ENCODE results near the gene SNX14. TPM values are rescaled to one million over a fixed set of nuclear protein-coding genes. Genes with fewer than 3 reads are reported as not detected.

Gene SNX14
- total and polyA plus RNA-seq, 2 donors (not counting 3 experiments of a cell fraction or from before 2014, with no cell fraction given) = 41.3 to 74.3 TPM

DNA sequence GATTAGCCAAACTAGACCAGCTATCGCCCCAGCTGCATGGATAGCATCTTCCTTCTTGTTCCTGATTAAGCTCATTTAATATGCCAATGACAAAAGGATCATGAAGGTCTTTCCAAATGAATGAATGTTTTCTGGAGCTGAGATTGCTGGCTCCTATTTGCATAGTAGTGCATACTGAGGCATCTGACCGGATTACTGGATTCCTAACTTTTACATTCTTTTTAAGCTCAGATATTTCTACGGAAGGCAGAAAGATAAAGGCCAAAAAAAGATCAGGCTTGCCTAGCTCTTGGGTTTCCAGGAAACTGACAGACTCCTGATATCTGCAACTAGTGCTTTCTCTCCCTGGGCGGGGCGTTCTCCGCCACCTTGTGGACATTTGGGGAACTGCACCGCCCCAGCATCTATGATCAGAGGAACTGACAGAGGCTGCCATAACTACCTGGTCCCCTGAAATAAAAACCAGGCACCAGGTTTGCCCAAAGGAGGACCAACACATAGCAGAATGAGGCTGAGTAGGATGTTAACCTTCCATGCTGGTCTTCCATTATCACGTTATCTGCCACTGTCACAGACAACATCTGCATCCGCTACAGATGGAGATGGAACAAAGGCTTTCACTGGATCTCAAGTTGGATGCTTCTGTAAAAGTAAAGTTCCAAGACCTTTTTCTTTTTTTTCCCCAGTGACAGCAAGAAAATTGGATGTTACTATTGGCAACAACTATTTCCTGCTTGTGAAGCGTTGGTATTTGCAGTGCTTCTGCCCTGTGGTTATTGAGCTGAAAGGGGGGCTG is 110.6 kb downstream of the SNX14 start:
- peak overlapping the region; percentile 12 for H3K27ac ChIP-seq (ENCODE audit: insufficient read depth, low read depth, low read length)
- peak; percentile 80 for DNase-seq (ENCODE audit: low read depth, low spot score)
- H4K20me1 ChIP-seq (replicated peaks; ENCODE audit: control insufficient read depth, extremely low read depth, insufficient read depth, low read length) = no peaks in the 10 kb centered on the region
- peak overlapping the region; percentile 19 for H3K9ac ChIP-seq (replicated peaks; ENCODE audit: extremely low read depth, insufficient read depth, low read length)
- CTCF ChIA-PET = interaction anchor here (0.6 to 13.9 kb wide), 50 partner anchors 9 to 885 kb away, joined by 3 to 541 read pairs (median 6); partner anchors contain the start of gene NT5E
- FAIRE-seq = peak; percentile 85
- no TSS peak for BruUV-seq (replicated peaks)
- H3K27me3 ChIP-seq (ENCODE audit: control insufficient read depth in 2 of 2, insufficient read depth in 2 of 2, low read length in 2 of 2) = no peaks in the 10 kb centered on the region
- peaks cover 7% of the 10 kb centered on the region for H3K4me1 ChIP-seq (ENCODE audit: control insufficient read depth, extremely low read depth, insufficient read depth, low read length)
- intact Hi-C loops (cut with micrococcal nuclease) = loop anchor here (1.0 to 2.0 kb wide), 6 partner anchors 19 to 128 kb away; partner anchors contain the start of gene NT5E
- peaks cover 0 to 9% of the 10 kb centered on the region in 2 experiments for H3K36me3 ChIP-seq (ENCODE audit: control insufficient read depth in 2 of 2, extremely low read depth in 1 of 2, insufficient read depth in 2 of 2, low read length in 2 of 2)
- no peaks in the 10 kb centered on the region for H3K79me2 ChIP-seq (ENCODE audit: control insufficient read depth, insufficient read depth, low read length)
- POLR2A ChIA-PET = interaction anchor here (0.9 to 1.6 kb wide), 4 partner anchors 19 to 196 kb away, joined by 3 to 6 read pairs (median 5); partner anchors contain the start of gene NT5E
- TF ChIP-seq MYC (IDR thresholded peaks at IDR 0.05; ENCODE audit: low read depth, low read length) = no peak
- TF ChIP-seq, protein P1, sequence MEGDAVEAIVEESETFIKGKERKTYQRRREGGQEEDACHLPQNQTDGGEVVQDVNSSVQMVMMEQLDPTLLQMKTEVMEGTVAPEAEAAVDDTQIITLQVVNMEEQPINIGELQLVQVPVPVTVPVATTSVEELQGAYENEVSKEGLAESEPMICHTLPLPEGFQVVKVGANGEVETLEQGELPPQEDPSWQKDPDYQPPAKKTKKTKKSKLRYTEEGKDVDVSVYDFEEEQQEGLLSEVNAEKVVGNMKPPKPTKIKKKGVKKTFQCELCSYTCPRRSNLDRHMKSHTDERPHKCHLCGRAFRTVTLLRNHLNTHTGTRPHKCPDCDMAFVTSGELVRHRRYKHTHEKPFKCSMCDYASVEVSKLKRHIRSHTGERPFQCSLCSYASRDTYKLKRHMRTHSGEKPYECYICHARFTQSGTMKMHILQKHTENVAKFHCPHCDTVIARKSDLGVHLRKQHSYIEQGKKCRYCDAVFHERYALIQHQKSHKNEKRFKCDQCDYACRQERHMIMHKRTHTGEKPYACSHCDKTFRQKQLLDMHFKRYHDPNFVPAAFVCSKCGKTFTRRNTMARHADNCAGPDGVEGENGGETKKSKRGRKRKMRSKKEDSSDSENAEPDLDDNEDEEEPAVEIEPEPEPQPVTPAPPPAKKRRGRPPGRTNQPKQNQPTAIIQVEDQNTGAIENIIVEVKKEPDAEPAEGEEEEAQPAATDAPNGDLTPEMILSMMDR (IDR thresholded peaks at IDR 0.05; ENCODE audit: extremely low read depth in 1 of 2, insufficient read depth in 1 of 2, low read depth in 1 of 2, low read length in 2 of 2) = peak; percentile 96 to 98
- peak; percentile 31 for TF ChIP-seq GATA2 (IDR thresholded peaks at IDR 0.05; ENCODE audit: insufficient read depth, insufficient read length, low read depth, low read length)
- H3K4me3 ChIP-seq (replicated peaks in 1 of 3; ENCODE audit: insufficient read depth in 1 of 3, low read depth in 1 of 3, low read length in 3 of 3) = no peak overlapping the region
- dilution Hi-C loops (cut with MboI; ENCODE audit: extremely low pct_ligation_motif_present, low sequenced_read_pairs) = no loop called here
- no peaks in the 10 kb centered on the region for H3K9me1 ChIP-seq (replicated peaks; ENCODE audit: control insufficient read depth, extremely low read depth, insufficient read depth, low read length)
- peak overlapping the region; percentile 22 for H2AFZ ChIP-seq (ENCODE audit: low read depth, low read length)
- no peaks in the 10 kb centered on the region for H3K9me3 ChIP-seq (replicated peaks; ENCODE audit: control insufficient read depth, insufficient read depth, low read length)
- H3K4me2 ChIP-seq (ENCODE audit: insufficient read depth, low read length) = peak overlapping the region; percentile 6

All from endothelial cell of umbilical vein (primary cell).